Measurements from ENCODE around the gene SNAP91. TPM values are rescaled to one million over a fixed set of nuclear protein-coding genes. Genes with fewer than 3 reads are reported as not detected.
"Not testable (repeated sequence)": the region's sequence is repeated elsewhere in the genome, so short reads cannot be mapped to it uniquely, and the experiment has no call there.

The SNAP91 gene
- total and polyA plus RNA-seq, 2 donors (not counting 1 experiment from before 2014, with no cell fraction given) = not detected

DNA sequence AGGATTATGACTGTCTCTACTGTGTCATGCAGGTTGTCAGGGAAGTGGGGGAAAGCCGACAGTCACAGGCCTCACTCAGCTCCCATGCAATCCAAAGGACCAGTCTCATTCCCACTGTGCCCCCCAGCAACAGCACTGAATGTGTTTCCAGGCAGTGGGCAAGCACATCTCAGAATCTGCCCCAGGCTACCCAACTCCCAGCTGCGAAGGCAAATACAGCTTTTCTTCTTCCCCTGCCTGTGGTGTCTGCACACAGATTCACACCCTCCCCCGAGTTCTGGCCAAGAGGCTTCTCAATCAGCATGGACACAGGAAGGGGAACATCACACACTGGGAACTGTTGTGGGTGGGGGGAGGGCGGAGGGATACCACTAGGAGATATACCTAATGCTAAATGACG is 75.3 kb downstream of the SNAP91 start:
- H3K36me3 ChIP-seq (replicated peaks in 1 of 2; ENCODE audit: control extremely low read depth in 1 of 2, control insufficient read depth in 1 of 2, extremely low read depth in 1 of 2, insufficient read depth in 2 of 2, low read length in 1 of 2) = no peaks in the 10 kb centered on the region
- no peak overlapping the region for H3K4me3 Mint-ChIP-seq
- CTCF ChIA-PET = no interaction called here

DNA sequence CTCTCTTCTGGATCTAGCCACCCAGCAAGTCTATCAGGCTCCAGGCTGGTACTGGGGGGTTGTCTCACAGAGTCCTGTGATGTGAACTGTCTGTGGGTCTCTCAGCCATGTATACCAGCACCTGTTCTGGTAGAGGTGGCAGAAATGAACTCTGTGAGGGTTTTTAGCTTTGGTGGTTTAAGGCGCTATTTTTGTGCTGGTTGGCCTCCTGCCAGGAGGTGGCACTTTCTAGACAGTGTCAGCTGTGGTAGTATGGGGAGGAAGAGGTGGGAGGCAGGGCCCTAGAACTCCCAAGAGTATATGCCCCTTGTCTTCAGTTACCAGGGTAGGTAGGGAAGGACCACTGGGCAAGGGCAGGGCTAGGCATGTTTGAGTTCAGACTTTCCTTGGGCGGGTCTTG is 75.8 kb downstream of the SNAP91 start:
- intact Hi-C loops (cut with micrococcal nuclease) = no loop called here
- H4K20me1 ChIP-seq (ENCODE audit: control insufficient read depth, insufficient read depth, low read length, poor library complexity, severe bottlenecking) = no peaks in the 10 kb centered on the region
- no peaks in the 10 kb centered on the region for H3K36me3 ChIP-seq (replicated peaks in 1 of 2; ENCODE audit: control extremely low read depth in 1 of 2, control insufficient read depth in 1 of 2, extremely low read depth in 1 of 2, insufficient read depth in 2 of 2, low read length in 1 of 2)
- H3K9me3 Mint-ChIP-seq (ENCODE audit: insufficient read depth) = no peaks in the 10 kb centered on the region
- H3K9ac ChIP-seq (ENCODE audit: low read length) = no peak overlapping the region
- H3K79me2 ChIP-seq (ENCODE audit: control insufficient read depth, insufficient read depth, low read length) = no peaks in the 10 kb centered on the region
- WGBS (ENCODE audit: insufficient coverage) = 28% methylated on average over 1 of the region's 2 CpGs
- TF ChIP-seq, protein P1, sequence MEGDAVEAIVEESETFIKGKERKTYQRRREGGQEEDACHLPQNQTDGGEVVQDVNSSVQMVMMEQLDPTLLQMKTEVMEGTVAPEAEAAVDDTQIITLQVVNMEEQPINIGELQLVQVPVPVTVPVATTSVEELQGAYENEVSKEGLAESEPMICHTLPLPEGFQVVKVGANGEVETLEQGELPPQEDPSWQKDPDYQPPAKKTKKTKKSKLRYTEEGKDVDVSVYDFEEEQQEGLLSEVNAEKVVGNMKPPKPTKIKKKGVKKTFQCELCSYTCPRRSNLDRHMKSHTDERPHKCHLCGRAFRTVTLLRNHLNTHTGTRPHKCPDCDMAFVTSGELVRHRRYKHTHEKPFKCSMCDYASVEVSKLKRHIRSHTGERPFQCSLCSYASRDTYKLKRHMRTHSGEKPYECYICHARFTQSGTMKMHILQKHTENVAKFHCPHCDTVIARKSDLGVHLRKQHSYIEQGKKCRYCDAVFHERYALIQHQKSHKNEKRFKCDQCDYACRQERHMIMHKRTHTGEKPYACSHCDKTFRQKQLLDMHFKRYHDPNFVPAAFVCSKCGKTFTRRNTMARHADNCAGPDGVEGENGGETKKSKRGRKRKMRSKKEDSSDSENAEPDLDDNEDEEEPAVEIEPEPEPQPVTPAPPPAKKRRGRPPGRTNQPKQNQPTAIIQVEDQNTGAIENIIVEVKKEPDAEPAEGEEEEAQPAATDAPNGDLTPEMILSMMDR (IDR thresholded peaks at IDR 0.05) = no peak
- no peak for TF ChIP-seq EZH2 (IDR thresholded peaks at IDR 0.05; ENCODE audit: borderline replicate concordance, insufficient read depth, low read depth, low read length, poor library complexity, severe bottlenecking)
- H3K4me2 ChIP-seq (replicated peaks; ENCODE audit: low read depth, low read length, poor library complexity, severe bottlenecking) = no peak overlapping the region
- no peaks in the 10 kb centered on the region for H3K27me3 ChIP-seq (replicated peaks in 1 of 4; ENCODE audit: control extremely low read depth in 1 of 4, control insufficient read depth in 3 of 4, insufficient read depth in 4 of 4, low read length in 3 of 4)
- H3K27me3 Mint-ChIP-seq = no peaks in the 10 kb centered on the region
- no peak overlapping the region for H3K4me3 Mint-ChIP-seq
- POLR2A ChIA-PET = no interaction called here
- H3K4me1 ChIP-seq (ENCODE audit: control insufficient read depth in 2 of 2, insufficient read depth in 2 of 2, low read length in 2 of 2) = no peaks in the 10 kb centered on the region
- ATAC-seq (ENCODE audit: low read depth) (no peak), DNase-seq (no peak)
- H3K9me3 ChIP-seq (ENCODE audit: control extremely low read depth in 1 of 3, control insufficient read depth in 2 of 3, insufficient read depth in 1 of 3, low read length in 2 of 3) = peaks cover 0 to 10% (median 0%) of the 10 kb centered on the region in 3 donors
- H3K27ac ChIP-seq (ENCODE audit: low read length in 2 of 2) = no peak overlapping the region
- no peaks in the 10 kb centered on the region for H3K4me1 Mint-ChIP-seq
- H2AFZ ChIP-seq (ENCODE audit: insufficient read depth, low read depth, low read length, poor library complexity, severe bottlenecking) = no peak overlapping the region
- no peak overlapping the region for H3K27ac Mint-ChIP-seq
- CTCF ChIA-PET = no interaction called here
- H3K4me3 ChIP-seq (ENCODE audit: control extremely low read depth in 1 of 5, extremely low read depth in 1 of 5, insufficient read depth in 1 of 5, low read depth in 2 of 5, low read length in 4 of 5) = no peak overlapping the region

More for the DNA sequence above, 75.3 kb downstream of the SNAP91 start:
- Histone ChIP-seq H4K20me1 (ENCODE audit: control insufficient read depth, insufficient read depth, low read length, poor library complexity, severe bottlenecking) (no peaks in the 10 kb centered on the region), H3K4me1 (ENCODE audit: control insufficient read depth in 2 of 2, insufficient read depth in 2 of 2, low read length in 2 of 2) (no peaks in the 10 kb centered on the region), H3K4me2 (replicated peaks; ENCODE audit: low read depth, low read length, poor library complexity, severe bottlenecking) (no peak overlapping the region), H3K27ac (ENCODE audit: low read length in 2 of 2) (no peak overlapping the region), H3K9ac (ENCODE audit: low read length) (no peak overlapping the region), H3K4me3 (ENCODE audit: control extremely low read depth in 1 of 5, extremely low read depth in 1 of 5, insufficient read depth in 1 of 5, low read depth in 2 of 5, low read length in 4 of 5) (no peak overlapping the region), H3K9me3 (ENCODE audit: control extremely low read depth in 1 of 3, control insufficient read depth in 2 of 3, insufficient read depth in 1 of 3, low read length in 2 of 3) (peaks cover 0 to 10% (median 0%) of the 10 kb centered on the region in 3 donors), H3K27me3 (replicated peaks in 1 of 4; ENCODE audit: control extremely low read depth in 1 of 4, control insufficient read depth in 3 of 4, insufficient read depth in 4 of 4, low read length in 3 of 4) (no peaks in the 10 kb centered on the region), H2AFZ (ENCODE audit: insufficient read depth, low read depth, low read length, poor library complexity, severe bottlenecking) (no peak overlapping the region), H3K79me2 (ENCODE audit: control insufficient read depth, insufficient read depth, low read length) (no peaks in the 10 kb centered on the region)
- no peak overlapping the region for H3K27ac Mint-ChIP-seq
- POLR2A ChIA-PET = no interaction called here
- intact Hi-C loops (cut with micrococcal nuclease) = no loop called here
- no peak for TF ChIP-seq EZH2 (IDR thresholded peaks at IDR 0.05; ENCODE audit: borderline replicate concordance, insufficient read depth, low read depth, low read length, poor library complexity, severe bottlenecking)
- TF ChIP-seq, protein P1 (IDR thresholded peaks at IDR 0.05) = no peak
- ATAC-seq (ENCODE audit: low read depth) (no peak), DNase-seq (no peak)
- 60% methylated on average over 1 of the region's 5 CpGs for WGBS (ENCODE audit: insufficient coverage)
- no peaks in the 10 kb centered on the region for H3K27me3 Mint-ChIP-seq
- H3K9me3 Mint-ChIP-seq (ENCODE audit: insufficient read depth) = no peaks in the 10 kb centered on the region
- no peaks in the 10 kb centered on the region for H3K4me1 Mint-ChIP-seq

DNA sequence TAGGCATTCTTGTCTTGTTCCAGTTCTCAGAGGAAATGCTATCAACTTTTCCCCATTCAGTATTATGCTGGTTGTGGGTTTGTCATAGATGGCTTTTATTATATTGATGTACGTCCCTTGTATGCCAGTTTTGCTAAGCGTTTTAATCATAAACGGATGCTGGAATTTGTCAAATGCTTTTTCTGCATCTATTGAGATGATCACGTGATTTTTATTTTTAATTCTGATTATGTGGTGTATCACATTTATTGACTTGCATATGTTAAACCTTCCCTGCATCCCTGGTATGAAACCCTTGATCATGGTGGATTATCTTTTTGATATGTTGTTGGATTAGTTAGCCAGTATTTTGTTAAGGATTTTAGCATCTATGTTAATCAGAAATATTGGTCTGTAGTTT is 79.0 kb downstream of the SNAP91 start:
- ATAC-seq (ENCODE audit: low read depth); DNase-seq; H3K36me3 ChIP-seq (replicated peaks in 1 of 2; ENCODE audit: control extremely low read depth in 1 of 2, control insufficient read depth in 1 of 2, extremely low read depth in 1 of 2, insufficient read depth in 2 of 2, low read length in 1 of 2); H3K4me1 ChIP-seq (ENCODE audit: control insufficient read depth in 2 of 2, insufficient read depth in 2 of 2, low read length in 2 of 2); H3K9me3 Mint-ChIP-seq (ENCODE audit: insufficient read depth); H3K4me2 ChIP-seq (replicated peaks; ENCODE audit: low read depth, low read length, poor library complexity, severe bottlenecking); H4K20me1 ChIP-seq (ENCODE audit: control insufficient read depth, insufficient read depth, low read length, poor library complexity, severe bottlenecking); H3K4me3 ChIP-seq (ENCODE audit: control extremely low read depth in 1 of 5, extremely low read depth in 1 of 5, insufficient read depth in 1 of 5, low read depth in 2 of 5, low read length in 4 of 5); H3K9ac ChIP-seq (ENCODE audit: low read length); H3K27me3 Mint-ChIP-seq; intact Hi-C loops (cut with micrococcal nuclease); H3K79me2 ChIP-seq (ENCODE audit: control insufficient read depth, insufficient read depth, low read length); H3K4me1 Mint-ChIP-seq; H3K27ac Mint-ChIP-seq; POLR2A ChIA-PET; H2AFZ ChIP-seq (ENCODE audit: insufficient read depth, low read depth, low read length, poor library complexity, severe bottlenecking); H3K27ac ChIP-seq (ENCODE audit: low read length in 2 of 2); H3K27me3 ChIP-seq (replicated peaks in 1 of 4; ENCODE audit: control extremely low read depth in 1 of 4, control insufficient read depth in 3 of 4, insufficient read depth in 4 of 4, low read length in 3 of 4); H3K4me3 Mint-ChIP-seq; H3K9me3 ChIP-seq (ENCODE audit: control extremely low read depth in 1 of 3, control insufficient read depth in 2 of 3, insufficient read depth in 1 of 3, low read length in 2 of 3): not testable (repeated sequence)
- no CpG with 5 or more reads among the region's 4 CpGs for WGBS (ENCODE audit: insufficient coverage)
- CTCF ChIA-PET = interaction anchor here (1.3 kb wide), 1 partner anchor 15 kb away, joined by 3 read pairs; no protein-coding TSS in a partner anchor
